Measurements from ENCODE around the gene ALPP. TPM values are rescaled to one million over a fixed set of nuclear protein-coding genes. Genes with fewer than 3 reads are reported as not detected.
"Not testable (repeated sequence)": the region's sequence is repeated elsewhere in the genome, so short reads cannot be mapped to it uniquely, and the experiment has no call there.

ALPP gene
- total RNA-seq, 1 donor from 2014 or later, result 0.38 TPM

DNA sequence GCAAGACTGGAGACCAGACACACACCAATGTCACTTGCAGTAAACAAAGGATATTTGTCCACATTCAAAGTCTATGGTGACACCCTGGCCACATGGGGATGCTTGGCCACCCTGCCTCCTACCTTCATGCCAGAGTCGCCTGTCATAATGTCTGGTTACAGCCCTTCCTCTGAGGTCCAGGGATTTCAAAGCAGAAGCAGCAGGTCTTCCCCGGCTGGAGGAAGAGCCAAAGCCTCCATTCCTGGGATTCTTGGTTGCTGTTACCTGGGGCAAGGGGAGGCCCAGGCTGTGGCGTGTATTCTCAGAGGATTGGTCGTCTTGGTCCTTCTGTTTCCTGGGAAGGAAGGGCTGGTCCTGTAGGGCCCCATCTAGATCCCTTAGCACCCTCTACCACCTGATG, 2.3 kb upstream of the ALPP start:
- Mint-ChIP-seq H3K27ac (no peak overlapping the region), H3K9me3 (no peaks in the 10 kb centered on the region), H3K4me1 (peaks cover 4% of the 10 kb centered on the region), H3K36me3 (ENCODE audit: low read depth) (no peaks in the 10 kb centered on the region), H3K27me3 (peaks cover 6% of the 10 kb centered on the region), H3K4me3 (no peak overlapping the region)
- TF ChIP-seq CTCF (IDR thresholded peaks at IDR 0.05), result no peak
- ChIA-PET CTCF (no interaction called here), POLR2A (no interaction called here)
- intact Hi-C loops (cut with micrococcal nuclease), result no loop called here
- ATAC-seq (ENCODE audit: low read depth), result no peak
- DNase-seq, result no peak

GRCh38 chr2:232376713-232377112, 1.8 kb upstream of the ALPP start:
- H3K36me3 Mint-ChIP-seq (ENCODE audit: low read depth), result no peaks in the 10 kb centered on the region
- no peak for TF ChIP-seq CTCF (IDR thresholded peaks at IDR 0.05)
- H3K4me3 Mint-ChIP-seq, result no peak overlapping the region
- POLR2A ChIA-PET, result no interaction called here
- H3K27ac Mint-ChIP-seq, result no peak overlapping the region
- peaks cover 6% of the 10 kb centered on the region for H3K27me3 Mint-ChIP-seq
- DNase-seq, result no peak
- CTCF ChIA-PET, result no interaction called here
- no peaks in the 10 kb centered on the region for H3K9me3 Mint-ChIP-seq
- peaks cover under 1% of the 10 kb centered on the region for H3K4me1 Mint-ChIP-seq
- intact Hi-C loops (cut with micrococcal nuclease), result no loop called here
- no peak for ATAC-seq (ENCODE audit: low read depth)

- no peak for TF ChIP-seq CTCF (IDR thresholded peaks at IDR 0.05)
- DNase-seq (no peak), ATAC-seq (ENCODE audit: low read depth) (no peak)
- Mint-ChIP-seq H3K36me3 (ENCODE audit: low read depth) (no peaks in the 10 kb centered on the region), H3K27ac (no peak overlapping the region), H3K27me3 (peaks cover 9% of the 10 kb centered on the region), H3K4me3 (no peak overlapping the region), H3K9me3 (no peaks in the 10 kb centered on the region), H3K4me1 (no peaks in the 10 kb centered on the region)
- intact Hi-C loops (cut with micrococcal nuclease), result no loop called here
- CTCF ChIA-PET, result no interaction called here
- POLR2A ChIA-PET, result no interaction called here
Measured at GRCh38 chr2:232377319-232377718, 1.2 kb upstream of the ALPP start.

DNA sequence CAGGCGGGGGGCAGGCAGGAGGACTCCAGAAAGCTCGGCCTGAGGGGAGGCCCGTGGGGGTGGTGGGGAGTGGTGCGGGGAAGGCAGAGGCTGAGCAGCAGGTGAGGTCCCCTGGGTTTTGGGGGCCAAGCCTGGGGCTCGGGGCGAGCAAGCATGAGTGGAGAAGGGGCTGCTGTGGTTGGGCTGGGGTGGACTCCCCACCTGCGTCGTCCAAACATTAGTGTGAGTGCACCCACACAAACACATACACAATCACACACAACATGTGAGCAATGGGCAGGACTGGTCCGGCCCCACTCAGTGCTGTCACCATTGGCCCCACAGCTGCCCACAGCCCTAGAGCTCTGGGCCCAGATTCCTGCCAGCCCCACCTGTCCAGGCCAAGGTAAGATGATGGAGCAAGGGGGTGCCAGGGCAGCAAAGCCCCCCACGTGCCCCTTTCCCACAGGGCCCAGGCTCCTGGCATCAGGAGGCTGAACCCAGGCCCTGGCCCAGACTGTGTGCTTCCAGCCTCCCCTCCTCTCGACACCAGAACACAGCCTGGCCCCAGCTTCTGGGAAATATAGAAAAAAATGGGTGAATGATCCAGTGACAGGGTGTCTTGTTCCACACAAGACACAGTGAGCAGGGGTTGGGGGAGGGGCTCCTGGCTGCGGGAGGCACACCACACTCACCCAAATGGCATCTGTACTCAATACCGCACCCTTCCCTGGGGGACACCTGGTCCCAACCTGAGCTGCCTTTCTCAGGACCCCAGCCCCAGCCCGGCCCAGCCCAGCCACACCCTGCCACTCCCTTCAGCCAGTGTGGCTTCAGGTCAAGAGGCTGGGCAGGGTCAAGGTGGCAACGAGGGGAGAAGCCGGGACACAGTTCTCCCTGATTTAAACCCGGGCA, 463 bp upstream of the ALPP start:
- Mint-ChIP-seq H3K4me1 (no peaks in the 10 kb centered on the region), H3K9me3 (no peaks in the 10 kb centered on the region), H3K27me3 (peaks cover 11% of the 10 kb centered on the region), H3K27ac (no peak overlapping the region), H3K36me3 (ENCODE audit: low read depth) (no peaks in the 10 kb centered on the region), H3K4me3 (no peak overlapping the region)
- ATAC-seq (ENCODE audit: low read depth), result no peak
- DNase-seq, result no peak
- ChIA-PET CTCF (no interaction called here), POLR2A (no interaction called here)
- TF ChIP-seq CTCF (IDR thresholded peaks at IDR 0.05), result no peak
- intact Hi-C loops (cut with micrococcal nuclease), result no loop called here

GRCh38 chr2:232379610-232380590, 1.3 kb downstream of the ALPP start:
- intact Hi-C loops (cut with micrococcal nuclease); DNase-seq; H3K27ac Mint-ChIP-seq; H3K9me3 Mint-ChIP-seq; POLR2A ChIA-PET; H3K36me3 Mint-ChIP-seq (ENCODE audit: low read depth); ATAC-seq (ENCODE audit: low read depth); H3K4me1 Mint-ChIP-seq; CTCF ChIA-PET; H3K4me3 Mint-ChIP-seq: not testable (repeated sequence)
- H3K27me3 Mint-ChIP-seq, result peaks cover 12% of the 10 kb centered on the region

- H3K27ac Mint-ChIP-seq; H3K4me3 Mint-ChIP-seq; DNase-seq; CTCF ChIA-PET; H3K36me3 Mint-ChIP-seq (ENCODE audit: low read depth); POLR2A ChIA-PET; ATAC-seq (ENCODE audit: low read depth); intact Hi-C loops (cut with micrococcal nuclease); H3K9me3 Mint-ChIP-seq: not testable (repeated sequence)
- Mint-ChIP-seq H3K4me1 (peaks cover 19% of the 10 kb centered on the region), H3K27me3 (peaks cover 21% of the 10 kb centered on the region)
Measured at GRCh38 chr2:232381204-232382031, 2.9 kb downstream of the ALPP start.
